ENCODE measurements around the gene CD207.
"Not testable (repeated sequence)": the region's sequence is repeated elsewhere in the genome, so short reads cannot be mapped to it uniquely, and the experiment has no call there.

The CD207 gene

DNA sequence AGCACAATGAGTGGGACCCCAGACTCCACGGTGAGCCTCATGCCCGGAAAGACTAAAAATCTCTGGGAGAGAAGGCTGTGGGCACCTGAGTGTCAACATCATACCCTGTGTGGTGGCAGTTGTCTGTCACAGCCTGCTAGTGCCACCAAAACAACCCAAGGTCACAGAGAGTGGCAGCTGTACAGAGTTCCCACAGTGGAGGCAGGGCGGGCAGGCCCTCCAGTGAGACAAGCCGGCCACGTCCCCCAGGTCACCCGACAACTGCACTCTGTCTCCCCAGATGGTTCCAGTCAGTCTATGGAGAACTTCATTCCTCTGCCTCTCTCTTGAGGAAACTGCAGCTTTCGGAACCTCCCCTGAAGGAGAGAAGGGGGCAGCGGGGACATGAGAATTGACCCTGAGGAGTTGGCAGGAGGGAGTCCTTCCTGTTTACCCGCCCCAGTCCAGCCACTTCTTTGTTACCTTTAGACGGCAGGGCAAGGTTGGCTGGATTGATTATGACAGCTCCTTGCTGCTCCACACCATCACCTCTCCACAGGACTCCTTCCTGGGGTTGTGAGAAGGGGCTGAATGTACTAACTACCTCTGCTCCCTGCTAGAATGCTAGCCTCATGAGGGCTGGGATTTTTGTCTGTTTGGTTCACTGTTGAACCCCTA is 33.9 kb downstream of the CD207 start:
- DNase-seq = no peak
- in situ Hi-C loops (cut with HindIII; ENCODE audit: low pct_ligation_motif_present, low pct_unique_long_range_greater_than_20kb, low sequenced_read_pairs) = no loop called here

DNA sequence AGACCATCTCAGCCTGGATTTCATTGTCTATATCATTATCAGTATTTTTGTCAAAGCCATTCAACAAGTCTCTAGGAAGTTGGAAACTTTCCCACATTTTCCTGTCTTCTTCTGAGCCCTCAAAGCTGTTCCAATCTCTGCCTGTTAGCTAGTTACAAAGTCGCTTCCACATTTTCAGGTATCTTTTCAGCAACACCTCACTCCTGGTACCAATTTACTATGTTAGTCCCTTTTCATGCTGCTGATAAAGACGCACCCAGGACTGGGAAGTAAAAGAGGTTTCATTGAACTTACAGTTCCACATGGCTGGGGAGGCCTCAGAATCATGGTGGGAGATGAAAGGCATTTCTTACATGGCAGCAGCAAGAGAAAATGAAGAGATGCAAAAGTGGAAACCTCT is 35.9 kb downstream of the CD207 start:
- in situ Hi-C loops (cut with HindIII; ENCODE audit: low pct_ligation_motif_present, low pct_unique_long_range_greater_than_20kb, low sequenced_read_pairs) = loop anchor here (25.0 kb wide), 1 partner anchor 112 kb away; no protein-coding TSS in a partner anchor
- no peak for DNase-seq

DNA sequence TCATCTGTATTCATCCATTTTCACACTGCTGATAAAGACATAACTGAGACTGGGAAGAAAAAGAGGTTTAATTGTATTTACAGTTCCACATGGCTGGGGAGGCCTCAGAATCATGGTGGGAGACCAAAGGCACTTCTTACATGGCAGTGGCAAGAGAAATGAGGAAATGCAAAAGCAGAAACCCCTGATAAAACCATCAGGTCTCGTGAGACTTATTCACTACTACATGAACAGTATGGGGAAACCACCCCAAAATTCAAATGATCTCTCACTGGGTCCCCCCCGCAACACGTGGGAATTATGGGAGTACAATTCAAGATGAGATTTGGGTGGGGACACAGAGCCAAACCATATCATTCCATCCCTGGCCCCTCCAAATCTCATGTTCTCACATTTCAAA is 37.6 kb downstream of the CD207 start:
- in situ Hi-C loops (cut with HindIII; ENCODE audit: low pct_ligation_motif_present, low pct_unique_long_range_greater_than_20kb, low sequenced_read_pairs) = loop anchor here (25.0 kb wide), 1 partner anchor 111 kb away; no protein-coding TSS in a partner anchor
- not testable (repeated sequence) for DNase-seq

DNA sequence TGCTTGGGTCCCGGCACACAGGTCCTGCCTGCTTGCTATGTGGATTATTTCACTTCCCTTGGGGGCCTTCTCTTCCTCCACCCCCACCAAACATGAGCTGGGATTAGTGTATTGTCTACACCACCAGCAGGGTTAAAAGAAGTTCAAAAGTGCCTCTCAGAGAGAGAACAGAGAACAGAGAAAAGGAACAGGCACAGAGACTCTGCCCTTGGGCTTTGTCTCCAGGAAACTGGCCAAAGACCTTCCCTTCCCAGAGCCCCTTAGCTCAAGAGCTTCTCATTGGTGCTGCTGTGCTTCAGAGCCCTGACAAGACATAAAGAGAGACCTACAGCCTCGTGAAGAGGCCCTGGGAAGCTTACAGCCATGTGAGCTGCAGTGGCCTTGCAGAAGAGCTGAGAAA is 38.1 kb downstream of the CD207 start:
- DNase-seq = no peak
- in situ Hi-C loops (cut with HindIII; ENCODE audit: low pct_ligation_motif_present, low pct_unique_long_range_greater_than_20kb, low sequenced_read_pairs) = loop anchor here (25.0 kb wide), 1 partner anchor 110 kb away; no protein-coding TSS in a partner anchor

DNA sequence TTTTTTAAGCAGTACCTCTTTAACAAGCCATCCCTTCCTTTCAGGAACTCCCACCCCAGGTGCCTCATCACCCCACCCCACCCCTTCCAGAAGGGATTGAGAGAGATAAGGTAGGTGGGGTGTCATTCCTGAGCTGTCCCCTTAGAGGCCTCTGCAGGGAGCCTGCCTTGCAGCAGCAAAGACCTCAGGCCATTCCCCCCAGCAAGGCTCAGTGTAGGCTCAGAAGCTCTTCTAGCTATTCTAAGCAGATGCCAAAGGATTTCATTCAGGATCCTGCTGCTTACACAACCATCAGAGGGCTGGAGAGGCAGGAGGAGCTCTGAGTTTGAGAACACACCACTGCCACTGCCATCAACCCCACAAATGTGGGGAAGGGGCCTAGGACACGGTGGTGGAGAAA is 39.4 kb downstream of the CD207 start:
- DNase-seq = no peak
- in situ Hi-C loops (cut with HindIII; ENCODE audit: low pct_ligation_motif_present, low pct_unique_long_range_greater_than_20kb, low sequenced_read_pairs) = loop anchor here (25.0 kb wide), 1 partner anchor 109 kb away; no protein-coding TSS in a partner anchor

DNA sequence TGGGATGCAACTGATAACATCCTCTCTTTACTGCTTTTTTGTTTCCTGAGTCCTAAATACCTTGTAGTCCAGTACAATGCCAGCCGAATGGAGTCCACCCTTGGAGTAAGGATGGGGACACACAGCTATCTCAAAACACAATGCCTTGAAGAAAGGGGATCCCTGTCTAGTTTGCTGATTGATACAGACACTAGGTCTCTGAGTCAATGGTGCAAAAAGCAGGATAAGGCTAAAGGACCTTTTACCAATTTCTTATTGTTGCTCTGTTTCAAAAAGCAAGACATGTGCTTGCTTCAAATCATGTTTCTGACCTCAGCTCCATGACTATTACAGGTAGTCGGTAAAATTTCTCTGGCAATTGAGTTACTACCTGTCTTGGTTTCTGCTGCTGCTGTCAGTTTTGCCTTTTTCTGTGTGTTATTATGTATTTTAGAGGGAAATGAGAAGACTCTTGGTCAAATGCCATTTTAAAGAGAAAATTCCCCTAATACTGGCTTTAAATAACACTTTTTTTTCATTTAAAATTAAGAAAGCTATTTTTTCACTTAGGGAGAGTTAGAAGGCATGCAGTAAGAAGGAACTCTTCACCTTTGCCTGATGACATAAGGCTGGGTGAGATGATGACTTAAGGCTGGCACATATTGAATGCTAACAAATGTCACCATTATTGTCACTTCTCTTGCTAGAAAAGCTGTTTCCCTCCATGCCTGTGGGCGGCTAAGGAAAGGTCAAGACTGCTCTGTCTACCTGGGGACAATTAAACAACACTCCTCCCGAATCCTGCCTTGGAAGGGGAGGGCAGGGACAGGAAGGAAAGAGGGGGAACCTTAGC is 40.2 kb downstream of the CD207 start:
- no peak for DNase-seq
- in situ Hi-C loops (cut with HindIII; ENCODE audit: low pct_ligation_motif_present, low pct_unique_long_range_greater_than_20kb, low sequenced_read_pairs) = loop anchor here (25.0 kb wide), 1 partner anchor 108 kb away; no protein-coding TSS in a partner anchor

DNA sequence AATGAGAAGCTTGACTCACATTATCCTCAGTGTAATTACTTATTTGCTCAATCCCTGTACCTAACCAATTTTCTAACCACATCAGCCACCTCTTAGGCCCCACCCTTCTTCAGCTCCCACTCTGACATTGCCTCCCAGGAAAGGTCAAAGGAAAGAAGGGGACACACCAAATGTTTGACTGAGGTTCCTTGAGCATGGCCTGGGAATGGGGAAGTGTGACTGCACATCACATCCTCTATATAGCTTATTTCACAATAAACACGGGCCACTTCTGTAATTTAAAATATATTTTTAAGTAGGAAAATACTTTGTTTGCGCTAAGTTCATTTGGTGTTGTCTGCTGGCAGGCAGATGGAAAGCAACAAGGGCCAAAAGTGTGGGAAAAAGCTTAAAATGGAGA is 42.2 kb downstream of the CD207 start:
- DNase-seq = no peak
- in situ Hi-C loops (cut with HindIII; ENCODE audit: low pct_ligation_motif_present, low pct_unique_long_range_greater_than_20kb, low sequenced_read_pairs) = loop anchor here (25.0 kb wide), 1 partner anchor 106 kb away; no protein-coding TSS in a partner anchor

DNA sequence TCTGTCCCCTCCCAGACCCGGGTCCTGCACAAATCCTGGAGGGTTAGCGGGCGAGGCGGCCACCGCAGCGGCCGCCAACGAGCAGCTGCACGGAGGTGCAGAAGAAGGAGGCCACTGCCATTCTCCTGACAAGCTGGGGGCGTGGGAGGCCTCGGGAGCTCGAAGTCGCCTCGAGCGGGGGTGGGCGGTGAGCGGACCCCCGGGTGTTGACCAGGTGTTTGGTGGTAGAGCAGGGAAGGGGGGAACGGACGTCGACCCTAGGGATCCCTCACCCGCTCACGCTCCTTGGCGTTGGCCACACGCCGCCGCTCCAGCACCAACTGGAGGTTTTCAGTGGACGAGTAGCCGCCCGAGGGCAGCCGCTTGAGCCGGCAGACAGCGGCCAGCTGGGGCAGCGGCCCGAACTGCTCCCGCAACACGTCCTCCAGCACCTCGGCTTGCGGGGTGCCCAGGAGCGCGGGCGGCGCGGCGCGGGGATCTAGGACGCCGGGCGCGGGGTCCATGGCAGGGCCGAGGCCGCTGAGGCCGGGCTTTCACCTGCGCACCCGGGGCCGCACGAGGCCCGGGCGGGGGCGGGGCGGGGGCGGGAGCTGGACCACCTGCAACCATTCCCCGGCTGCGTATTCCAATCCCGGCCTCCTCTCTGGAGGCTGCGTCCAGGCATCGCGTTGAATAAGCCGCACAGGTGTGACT is 45.3 kb downstream of the CD207 start, which contains the start of gene FIGLA:
FIGLA (minus strand) TSS at position 508 of the 693 bp plus-strand sequence; CDS start at position 503, 5 bp downstream.
- in situ Hi-C loops (cut with HindIII; ENCODE audit: low pct_ligation_motif_present, low pct_unique_long_range_greater_than_20kb, low sequenced_read_pairs) = loop anchor here (25.0 kb wide), 1 partner anchor 103 kb away; no protein-coding TSS in a partner anchor

DNA sequence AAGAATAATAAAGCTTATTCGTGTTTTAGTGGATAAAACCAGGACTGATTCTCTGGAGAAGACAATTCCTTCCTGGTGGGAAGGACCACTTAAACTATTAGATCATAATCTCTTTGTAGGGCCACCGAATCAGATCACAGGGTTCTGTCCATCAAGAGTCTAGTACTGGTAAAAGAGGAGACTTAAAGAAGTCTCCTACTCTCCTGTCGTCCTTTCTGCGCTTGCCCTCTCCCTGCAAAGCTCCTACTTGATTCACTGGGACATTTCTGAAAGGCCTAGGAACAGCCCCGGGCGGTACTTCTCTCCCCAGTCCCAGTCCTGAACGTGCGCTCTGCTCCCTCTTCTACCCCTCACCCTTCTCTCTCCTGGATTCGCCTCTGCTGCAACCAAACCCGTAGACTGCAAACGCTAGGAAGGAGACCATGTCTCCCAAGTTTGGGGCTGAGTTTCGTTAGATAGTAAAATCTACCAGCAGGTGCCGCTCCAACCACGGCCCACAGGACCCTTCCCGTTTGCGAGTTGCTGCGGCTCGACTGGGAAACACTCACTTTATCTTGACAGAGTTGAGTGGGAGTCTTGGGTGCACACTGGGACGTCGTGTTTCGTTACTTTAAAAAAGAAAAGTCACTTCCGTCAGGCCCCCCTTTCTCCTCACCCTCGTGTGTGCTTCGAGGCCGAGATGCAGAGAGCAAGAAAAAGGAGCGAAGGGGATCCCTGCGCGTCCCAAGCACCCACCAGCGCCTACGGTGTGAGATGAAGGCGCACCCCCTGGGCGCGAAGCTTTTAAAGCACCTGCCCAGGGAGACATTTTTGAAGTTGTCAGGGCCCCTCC is 46.1 kb downstream of the CD207 start:
- in situ Hi-C loops (cut with HindIII; ENCODE audit: low pct_ligation_motif_present, low pct_unique_long_range_greater_than_20kb, low sequenced_read_pairs) = loop anchor here (25.0 kb wide), 1 partner anchor 102 kb away; no protein-coding TSS in a partner anchor
- peak; percentile 64 for DNase-seq

More for the DNA sequence above, 45.3 kb downstream of the CD207 start, which contains the start of gene FIGLA:
- DNase-seq = no peak

DNA sequence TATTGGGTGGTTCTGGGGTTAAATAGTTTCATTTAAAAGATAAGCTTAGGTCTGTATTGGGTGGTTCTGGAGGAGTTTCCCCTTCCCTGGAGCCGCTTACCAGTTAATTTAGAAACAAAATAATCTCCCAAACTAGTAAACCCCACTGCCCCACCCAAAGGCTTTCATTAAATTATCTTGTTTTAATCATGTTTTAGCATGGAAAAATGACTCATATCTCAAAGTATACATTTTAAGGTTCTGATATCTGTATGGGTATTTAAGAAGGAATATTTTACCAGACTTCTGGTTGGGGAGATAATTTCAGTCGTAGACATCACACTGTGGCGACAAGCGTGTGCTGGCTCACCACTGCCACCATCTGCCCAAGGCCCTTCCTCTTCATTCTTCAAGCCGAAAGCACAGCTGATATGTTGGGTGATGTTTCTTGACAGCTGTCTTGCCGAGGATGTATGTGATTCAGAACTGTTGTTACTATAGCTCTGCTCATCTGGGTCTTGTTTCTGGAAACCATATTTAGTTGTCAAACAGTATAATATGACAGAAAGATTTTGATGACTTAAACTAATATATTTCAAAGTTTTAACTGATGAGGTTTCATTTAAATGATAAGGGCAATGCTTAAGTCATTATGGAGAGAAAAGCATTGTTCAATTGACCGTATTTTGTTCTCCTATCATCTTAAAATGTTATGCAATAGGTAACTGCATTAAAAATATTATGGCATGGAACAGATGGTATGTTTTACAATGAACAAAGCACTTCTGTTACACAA is 50.3 kb downstream of the CD207 start:
- peak; percentile 61 for DNase-seq
- in situ Hi-C loops (cut with HindIII; ENCODE audit: low pct_ligation_motif_present, low pct_unique_long_range_greater_than_20kb, low sequenced_read_pairs) = loop anchor here (25.0 kb wide), 1 partner anchor 98 kb away; no protein-coding TSS in a partner anchor

DNA sequence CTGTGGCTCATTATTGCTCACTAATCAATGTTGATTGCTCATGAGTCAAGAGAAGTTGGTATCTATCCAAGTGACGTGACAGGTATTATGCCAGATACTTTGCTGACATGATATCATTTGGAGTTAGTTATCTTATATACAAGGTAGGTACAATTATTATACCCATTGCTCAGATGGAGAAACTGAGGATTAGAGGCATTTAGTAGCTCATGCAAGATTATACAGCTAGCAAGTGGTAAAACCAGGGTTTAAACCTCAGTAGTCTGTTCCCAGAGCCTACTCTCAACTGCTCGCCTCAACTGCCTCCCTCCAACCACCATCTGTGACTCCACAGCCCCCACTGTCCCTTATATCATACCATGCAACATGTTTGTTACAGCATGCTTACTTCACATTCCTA is 51.3 kb downstream of the CD207 start:
- in situ Hi-C loops (cut with HindIII; ENCODE audit: low pct_ligation_motif_present, low pct_unique_long_range_greater_than_20kb, low sequenced_read_pairs) = loop anchor here (25.0 kb wide), 1 partner anchor 97 kb away; no protein-coding TSS in a partner anchor
- no peak for DNase-seq
